ENCODE data around the gene DNAH6.
"Not testable (repeated sequence)": the region's sequence is repeated elsewhere in the genome, so short reads cannot be mapped to it uniquely, and the experiment has no call there.

DNAH6 gene

DNA sequence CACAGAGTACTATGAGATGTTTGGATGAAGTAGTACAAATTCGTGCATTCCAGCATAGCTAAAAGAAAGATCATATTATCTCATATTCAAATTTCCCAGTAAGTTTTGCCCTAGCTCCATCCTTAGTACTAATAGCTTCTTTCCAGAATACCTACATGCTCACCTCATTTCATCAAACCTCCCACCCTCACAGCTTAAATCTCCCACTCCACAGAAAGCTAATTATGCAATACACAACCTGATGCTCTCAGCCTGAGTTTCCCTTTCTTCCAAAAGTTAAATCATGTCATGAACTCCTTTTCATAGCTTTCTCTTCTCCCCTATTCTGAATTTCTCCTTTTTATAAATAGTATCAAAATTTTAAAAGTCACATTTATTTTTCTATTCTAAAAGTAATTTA is 34.6 kb downstream of the DNAH6 start:
- H3K9ac ChIP-seq (ENCODE audit: low read length): no peak overlapping the region
- no peak overlapping the region for H3K4me2 ChIP-seq (ENCODE audit: low read length)
- no peak overlapping the region for H4K8ac ChIP-seq (ENCODE audit: low read depth, low read length)
- H3K27ac ChIP-seq (ENCODE audit: low read depth, low read length): no peak overlapping the region
- H3K18ac ChIP-seq (ENCODE audit: low read length): no peak overlapping the region
- H4K91ac ChIP-seq (ENCODE audit: low read depth, low read length): no peak overlapping the region
- no peak overlapping the region for H2AK5ac ChIP-seq (ENCODE audit: low read length)
- H3K4me1 ChIP-seq (ENCODE audit: control insufficient read depth in 1 of 2, insufficient read depth in 2 of 2, low read length in 2 of 2): no peaks in the 10 kb centered on the region
- no peak overlapping the region for H2BK120ac ChIP-seq (ENCODE audit: insufficient read depth, low read length, poor library complexity)
- DNase-seq: no peak
- no peaks in the 10 kb centered on the region for H3K79me1 ChIP-seq (ENCODE audit: low read length)
- H3K4ac ChIP-seq (ENCODE audit: low read depth, low read length): no peak overlapping the region
- no peaks in the 10 kb centered on the region for H3K9me3 ChIP-seq (ENCODE audit: insufficient read depth, low read depth, low read length)
- no peak overlapping the region for H2BK5ac ChIP-seq (ENCODE audit: low read depth, low read length, poor library complexity)
- H3K36me3 ChIP-seq (ENCODE audit: control insufficient read depth in 1 of 2, insufficient read depth in 2 of 2, low read length in 2 of 2): no peaks in the 10 kb centered on the region
- H3K14ac ChIP-seq (ENCODE audit: low read length): no peak overlapping the region
- H3K23ac ChIP-seq (ENCODE audit: low read length): no peak overlapping the region
- no peak overlapping the region for H3K4me3 ChIP-seq (ENCODE audit: low read depth, low read length)
- H4K12ac ChIP-seq (ENCODE audit: low read depth, low read length): no peak overlapping the region
- no peaks in the 10 kb centered on the region for H3K27me3 ChIP-seq (ENCODE audit: insufficient read depth, low read length)
- no CpG with 5 or more reads among the region's 1 CpG for WGBS (ENCODE audit: extremely low coverage, insufficient coverage, insufficient read length)
- H3K79me2 ChIP-seq (ENCODE audit: control insufficient read depth, insufficient read depth, low read length, poor library complexity): no peaks in the 10 kb centered on the region
- H2BK12ac ChIP-seq (ENCODE audit: low read length): no peak overlapping the region
- H2AFZ ChIP-seq (ENCODE audit: insufficient read depth, low read length, poor library complexity): no peak overlapping the region

GRCh38 chr2:84551526-84551925 is 35.2 kb downstream of the DNAH6 start:
- not testable (repeated sequence) for H2AK5ac ChIP-seq (ENCODE audit: low read length); H3K4me3 ChIP-seq (ENCODE audit: low read depth, low read length); H3K79me2 ChIP-seq (ENCODE audit: control insufficient read depth, insufficient read depth, low read length, poor library complexity); H3K27ac ChIP-seq (ENCODE audit: low read depth, low read length); H2BK120ac ChIP-seq (ENCODE audit: insufficient read depth, low read length, poor library complexity); H3K23ac ChIP-seq (ENCODE audit: low read length); H3K4me2 ChIP-seq (ENCODE audit: low read length); H3K14ac ChIP-seq (ENCODE audit: low read length); H3K9ac ChIP-seq (ENCODE audit: low read length); H4K12ac ChIP-seq (ENCODE audit: low read depth, low read length); H3K4me1 ChIP-seq (ENCODE audit: control insufficient read depth in 1 of 2, insufficient read depth in 2 of 2, low read length in 2 of 2); H4K8ac ChIP-seq (ENCODE audit: low read depth, low read length); H3K36me3 ChIP-seq (ENCODE audit: control insufficient read depth in 1 of 2, insufficient read depth in 2 of 2, low read length in 2 of 2); H2AFZ ChIP-seq (ENCODE audit: insufficient read depth, low read length, poor library complexity); H3K27me3 ChIP-seq (ENCODE audit: insufficient read depth, low read length); H3K4ac ChIP-seq (ENCODE audit: low read depth, low read length); H2BK5ac ChIP-seq (ENCODE audit: low read depth, low read length, poor library complexity); H3K9me3 ChIP-seq (ENCODE audit: insufficient read depth, low read depth, low read length); H4K91ac ChIP-seq (ENCODE audit: low read depth, low read length); H2BK12ac ChIP-seq (ENCODE audit: low read length); H3K18ac ChIP-seq (ENCODE audit: low read length); H3K79me1 ChIP-seq (ENCODE audit: low read length)
- WGBS (ENCODE audit: extremely low coverage, insufficient coverage, insufficient read length): no CpG with 5 or more reads among the region's 6 CpGs
- peak; percentile 51 to 76 for DNase-seq

- no peak overlapping the region for H3K4me3 ChIP-seq (ENCODE audit: low read depth, low read length)
- WGBS (ENCODE audit: extremely low coverage, insufficient coverage, insufficient read length): no CpG with 5 or more reads among the region's 3 CpGs
- H3K27me3 ChIP-seq (ENCODE audit: insufficient read depth, low read length): no peaks in the 10 kb centered on the region
- H3K79me2 ChIP-seq (ENCODE audit: control insufficient read depth, insufficient read depth, low read length, poor library complexity): no peaks in the 10 kb centered on the region
- H4K12ac ChIP-seq (ENCODE audit: low read depth, low read length): no peak overlapping the region
- H3K9me3 ChIP-seq (ENCODE audit: insufficient read depth, low read depth, low read length): no peaks in the 10 kb centered on the region
- H3K4ac ChIP-seq (ENCODE audit: low read depth, low read length): no peak overlapping the region
- no peaks in the 10 kb centered on the region for H3K79me1 ChIP-seq (ENCODE audit: low read length)
- no peak overlapping the region for H3K18ac ChIP-seq (ENCODE audit: low read length)
- H3K23ac ChIP-seq (ENCODE audit: low read length): no peak overlapping the region
- no peak overlapping the region for H2AK5ac ChIP-seq (ENCODE audit: low read length)
- no peak overlapping the region for H2BK120ac ChIP-seq (ENCODE audit: insufficient read depth, low read length, poor library complexity)
- no peaks in the 10 kb centered on the region for H3K36me3 ChIP-seq (ENCODE audit: control insufficient read depth in 1 of 2, insufficient read depth in 2 of 2, low read length in 2 of 2)
- H3K4me1 ChIP-seq (ENCODE audit: control insufficient read depth in 1 of 2, insufficient read depth in 2 of 2, low read length in 2 of 2): no peaks in the 10 kb centered on the region
- H2BK5ac ChIP-seq (ENCODE audit: low read depth, low read length, poor library complexity): no peak overlapping the region
- no peak overlapping the region for H3K9ac ChIP-seq (ENCODE audit: low read length)
- DNase-seq: no peak
- no peak overlapping the region for H4K8ac ChIP-seq (ENCODE audit: low read depth, low read length)
- H4K91ac ChIP-seq (ENCODE audit: low read depth, low read length): no peak overlapping the region
- H2BK12ac ChIP-seq (ENCODE audit: low read length): no peak overlapping the region
- H3K4me2 ChIP-seq (ENCODE audit: low read length): no peak overlapping the region
- no peak overlapping the region for H2AFZ ChIP-seq (ENCODE audit: insufficient read depth, low read length, poor library complexity)
- H3K14ac ChIP-seq (ENCODE audit: low read length): no peak overlapping the region
- H3K27ac ChIP-seq (ENCODE audit: low read depth, low read length): no peak overlapping the region
These were observed 39.9 kb downstream of the DNAH6 start for GRCh38 chr2:84556190-84556589.

GRCh38 chr2:84559838-84560237 is 43.5 kb downstream of the DNAH6 start:
- H4K91ac ChIP-seq (ENCODE audit: low read depth, low read length): no peak overlapping the region
- H3K23ac ChIP-seq (ENCODE audit: low read length): no peak overlapping the region
- no peak overlapping the region for H2AK5ac ChIP-seq (ENCODE audit: low read length)
- no peak overlapping the region for H4K8ac ChIP-seq (ENCODE audit: low read depth, low read length)
- no peak overlapping the region for H2BK12ac ChIP-seq (ENCODE audit: low read length)
- no peaks in the 10 kb centered on the region for H3K4me1 ChIP-seq (ENCODE audit: control insufficient read depth in 1 of 2, insufficient read depth in 2 of 2, low read length in 2 of 2)
- H2AFZ ChIP-seq (ENCODE audit: insufficient read depth, low read length, poor library complexity): no peak overlapping the region
- H2BK120ac ChIP-seq (ENCODE audit: insufficient read depth, low read length, poor library complexity): no peak overlapping the region
- no peaks in the 10 kb centered on the region for H3K36me3 ChIP-seq (ENCODE audit: control insufficient read depth in 1 of 2, insufficient read depth in 2 of 2, low read length in 2 of 2)
- no peak overlapping the region for H3K9ac ChIP-seq (ENCODE audit: low read length)
- H3K79me2 ChIP-seq (ENCODE audit: control insufficient read depth, insufficient read depth, low read length, poor library complexity): no peaks in the 10 kb centered on the region
- H3K4ac ChIP-seq (ENCODE audit: low read depth, low read length): no peak overlapping the region
- H4K12ac ChIP-seq (ENCODE audit: low read depth, low read length): no peak overlapping the region
- no peak for DNase-seq
- H3K79me1 ChIP-seq (ENCODE audit: low read length): no peaks in the 10 kb centered on the region
- no peak overlapping the region for H2BK5ac ChIP-seq (ENCODE audit: low read depth, low read length, poor library complexity)
- no peaks in the 10 kb centered on the region for H3K9me3 ChIP-seq (ENCODE audit: insufficient read depth, low read depth, low read length)
- H3K14ac ChIP-seq (ENCODE audit: low read length): no peak overlapping the region
- H3K27ac ChIP-seq (ENCODE audit: low read depth, low read length): no peak overlapping the region
- no peak overlapping the region for H3K18ac ChIP-seq (ENCODE audit: low read length)
- H3K4me3 ChIP-seq (ENCODE audit: low read depth, low read length): no peak overlapping the region
- H3K4me2 ChIP-seq (ENCODE audit: low read length): no peak overlapping the region
- no peaks in the 10 kb centered on the region for H3K27me3 ChIP-seq (ENCODE audit: insufficient read depth, low read length)

GRCh38 chr2:84579661-84580060 is 63.4 kb downstream of the DNAH6 start:
- Histone ChIP-seq H3K4me3 (ENCODE audit: low read depth, low read length) (no peak overlapping the region), H3K14ac (ENCODE audit: low read length) (no peak overlapping the region), H3K9ac (ENCODE audit: low read length) (no peak overlapping the region), H3K4me1 (ENCODE audit: control insufficient read depth in 1 of 2, insufficient read depth in 2 of 2, low read length in 2 of 2) (no peaks in the 10 kb centered on the region), H2BK120ac (ENCODE audit: insufficient read depth, low read length, poor library complexity) (no peak overlapping the region), H3K27ac (ENCODE audit: low read depth, low read length) (no peak overlapping the region), H3K79me1 (ENCODE audit: low read length) (no peaks in the 10 kb centered on the region), H3K18ac (ENCODE audit: low read length) (no peak overlapping the region), H3K23ac (ENCODE audit: low read length) (no peak overlapping the region), H2AK5ac (ENCODE audit: low read length) (no peak overlapping the region), H4K91ac (ENCODE audit: low read depth, low read length) (no peak overlapping the region), H3K79me2 (ENCODE audit: control insufficient read depth, insufficient read depth, low read length, poor library complexity) (no peaks in the 10 kb centered on the region), H2BK5ac (ENCODE audit: low read depth, low read length, poor library complexity) (no peak overlapping the region), H3K27me3 (ENCODE audit: insufficient read depth, low read length) (no peaks in the 10 kb centered on the region), H3K9me3 (ENCODE audit: insufficient read depth, low read depth, low read length) (no peaks in the 10 kb centered on the region), H4K8ac (ENCODE audit: low read depth, low read length) (no peak overlapping the region), H3K4ac (ENCODE audit: low read depth, low read length) (no peak overlapping the region), H2AFZ (ENCODE audit: insufficient read depth, low read length, poor library complexity) (no peak overlapping the region), H4K12ac (ENCODE audit: low read depth, low read length) (no peak overlapping the region), H2BK12ac (ENCODE audit: low read length) (no peak overlapping the region), H3K36me3 (ENCODE audit: control insufficient read depth in 1 of 2, insufficient read depth in 2 of 2, low read length in 2 of 2) (no peaks in the 10 kb centered on the region), H3K4me2 (ENCODE audit: low read length) (no peak overlapping the region)
- no CpG with 5 or more reads among the region's 3 CpGs for WGBS (ENCODE audit: extremely low coverage, insufficient coverage, insufficient read length)
- DNase-seq: no peak

Measured in trophoblast cell (in vitro differentiated cells and primary cell).